GM06990 (cell line): ENCODE measurements around the gene F8.

ENCODE experiments used
- DNase-seq: peaks from one replicate; pipeline ENCODE4 v3.0.0-alpha.2; 2011; ENCODE audit not compliant: insufficient read length; ENCODE audit errors: extremely low read depth
- H3K27me3 ChIP-seq: replicated peaks from 2 replicates; pipeline ENCODE4 v1.6.0; 2011; ENCODE audit warnings: low read length; ENCODE audit not compliant: control insufficient read depth, insufficient read depth
- H3K36me3 ChIP-seq: 2 replicates; pipeline ENCODE4 v1.5.1; 2011; ENCODE audit warnings: low read length; ENCODE audit not compliant: control insufficient read depth, insufficient read depth
- H3K4me3 ChIP-seq: replicated peaks from 2 replicates; pipeline ENCODE4 v1.5.1; 2011; ENCODE audit warnings: low read depth, mild to moderate bottlenecking, control low read depth, low read length
- TF ChIP-seq, protein P1 (sequence below): IDR thresholded peaks from 2 replicates; pipeline ENCODE4 v1.5.1; 2011; ENCODE audit warnings: low read length, control low read depth, mild to moderate bottlenecking, inconsistent platforms; ENCODE audit not compliant: insufficient read depth, poor library complexity, severe bottlenecking

Gene F8

DNA sequence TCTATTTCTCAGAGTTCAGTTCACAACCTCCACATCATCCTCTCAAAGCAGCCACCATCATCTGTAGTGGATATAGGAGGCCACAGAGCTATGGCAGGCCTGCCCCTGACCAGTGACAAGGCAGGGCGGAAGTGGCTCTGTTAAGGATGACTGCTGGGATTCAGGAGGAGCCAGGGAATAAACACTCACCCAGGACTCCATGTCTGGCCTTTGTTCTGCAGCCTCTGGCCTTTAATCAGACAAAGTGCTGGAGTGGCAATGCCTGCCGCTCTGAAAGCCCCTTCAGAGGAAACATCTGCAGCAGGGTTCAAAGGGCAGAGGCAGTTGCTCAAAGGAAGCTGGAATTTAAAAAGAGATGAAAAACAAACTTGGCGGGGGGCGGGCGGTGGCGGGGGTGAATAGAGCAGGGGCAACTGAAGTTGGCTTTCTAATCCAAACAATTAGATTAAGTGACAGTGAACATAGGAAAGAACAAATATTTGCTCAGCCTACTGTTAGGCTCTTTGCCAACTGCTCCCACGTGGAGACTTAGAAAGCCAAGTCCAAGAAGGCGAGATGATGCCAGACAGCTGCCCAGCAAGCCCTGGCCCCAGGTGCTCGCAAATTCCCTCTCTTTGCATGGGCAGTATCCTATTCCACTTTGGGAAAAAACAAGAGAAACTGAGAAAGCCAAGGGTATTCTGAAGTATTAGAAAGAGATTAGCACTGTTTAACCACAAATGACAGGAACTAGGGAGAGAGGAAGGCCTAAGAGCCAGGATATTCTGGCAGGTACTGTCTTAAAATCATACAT, 222.8 kb downstream of the F8 start:
- TF ChIP-seq, protein P1, sequence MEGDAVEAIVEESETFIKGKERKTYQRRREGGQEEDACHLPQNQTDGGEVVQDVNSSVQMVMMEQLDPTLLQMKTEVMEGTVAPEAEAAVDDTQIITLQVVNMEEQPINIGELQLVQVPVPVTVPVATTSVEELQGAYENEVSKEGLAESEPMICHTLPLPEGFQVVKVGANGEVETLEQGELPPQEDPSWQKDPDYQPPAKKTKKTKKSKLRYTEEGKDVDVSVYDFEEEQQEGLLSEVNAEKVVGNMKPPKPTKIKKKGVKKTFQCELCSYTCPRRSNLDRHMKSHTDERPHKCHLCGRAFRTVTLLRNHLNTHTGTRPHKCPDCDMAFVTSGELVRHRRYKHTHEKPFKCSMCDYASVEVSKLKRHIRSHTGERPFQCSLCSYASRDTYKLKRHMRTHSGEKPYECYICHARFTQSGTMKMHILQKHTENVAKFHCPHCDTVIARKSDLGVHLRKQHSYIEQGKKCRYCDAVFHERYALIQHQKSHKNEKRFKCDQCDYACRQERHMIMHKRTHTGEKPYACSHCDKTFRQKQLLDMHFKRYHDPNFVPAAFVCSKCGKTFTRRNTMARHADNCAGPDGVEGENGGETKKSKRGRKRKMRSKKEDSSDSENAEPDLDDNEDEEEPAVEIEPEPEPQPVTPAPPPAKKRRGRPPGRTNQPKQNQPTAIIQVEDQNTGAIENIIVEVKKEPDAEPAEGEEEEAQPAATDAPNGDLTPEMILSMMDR, result no peak
- H3K36me3 ChIP-seq, result no peaks in the 10 kb centered on the region
- H3K27me3 ChIP-seq, result no peaks in the 10 kb centered on the region
- no peak for DNase-seq
- no peak overlapping the region for H3K4me3 ChIP-seq

DNA sequence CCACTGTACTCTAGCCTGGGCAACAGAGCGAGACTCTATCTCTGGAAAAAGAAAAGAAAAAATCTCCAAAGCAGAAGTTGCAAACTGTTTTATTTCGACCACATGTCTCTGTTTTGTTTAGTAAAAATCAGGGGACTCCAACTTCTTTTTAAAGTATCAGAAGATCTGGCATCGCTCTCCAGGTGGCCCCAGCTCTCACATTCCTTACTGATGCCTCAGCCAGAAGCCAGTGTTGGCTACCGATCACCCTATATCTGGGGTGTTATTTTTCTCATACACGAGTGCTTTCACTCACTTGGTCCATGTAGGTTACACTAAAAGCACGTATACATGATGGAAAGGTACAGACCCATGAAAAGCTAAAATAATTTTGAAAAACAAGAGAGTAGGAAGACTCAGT, 225.5 kb downstream of the F8 start:
- TF ChIP-seq, protein P1, result no peak
- Histone ChIP-seq H3K27me3 (no peaks in the 10 kb centered on the region), H3K36me3 (no peaks in the 10 kb centered on the region), H3K4me3 (no peak overlapping the region)
- DNase-seq, result no peak

DNA sequence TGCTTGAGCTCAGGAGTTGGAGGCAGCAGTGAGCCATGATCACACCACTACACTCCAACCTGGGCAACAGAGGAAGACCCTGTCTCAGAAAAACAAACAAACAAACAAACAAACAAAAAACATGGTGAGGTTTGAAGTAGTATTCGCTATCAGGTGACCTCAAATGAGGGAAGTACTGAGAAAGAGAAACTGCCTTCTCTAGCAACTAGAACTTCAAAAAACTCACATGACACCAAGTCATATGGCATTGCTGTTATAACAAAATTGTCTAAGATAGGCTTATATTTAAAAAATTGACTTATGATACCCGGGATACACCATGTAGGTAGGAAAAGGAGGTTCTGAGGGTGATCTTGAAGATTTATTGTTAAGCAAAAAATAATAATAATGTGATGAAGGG, 227.5 kb downstream of the F8 start:
- Histone ChIP-seq H3K27me3 (no peaks in the 10 kb centered on the region), H3K36me3 (no peaks in the 10 kb centered on the region)

DNA sequence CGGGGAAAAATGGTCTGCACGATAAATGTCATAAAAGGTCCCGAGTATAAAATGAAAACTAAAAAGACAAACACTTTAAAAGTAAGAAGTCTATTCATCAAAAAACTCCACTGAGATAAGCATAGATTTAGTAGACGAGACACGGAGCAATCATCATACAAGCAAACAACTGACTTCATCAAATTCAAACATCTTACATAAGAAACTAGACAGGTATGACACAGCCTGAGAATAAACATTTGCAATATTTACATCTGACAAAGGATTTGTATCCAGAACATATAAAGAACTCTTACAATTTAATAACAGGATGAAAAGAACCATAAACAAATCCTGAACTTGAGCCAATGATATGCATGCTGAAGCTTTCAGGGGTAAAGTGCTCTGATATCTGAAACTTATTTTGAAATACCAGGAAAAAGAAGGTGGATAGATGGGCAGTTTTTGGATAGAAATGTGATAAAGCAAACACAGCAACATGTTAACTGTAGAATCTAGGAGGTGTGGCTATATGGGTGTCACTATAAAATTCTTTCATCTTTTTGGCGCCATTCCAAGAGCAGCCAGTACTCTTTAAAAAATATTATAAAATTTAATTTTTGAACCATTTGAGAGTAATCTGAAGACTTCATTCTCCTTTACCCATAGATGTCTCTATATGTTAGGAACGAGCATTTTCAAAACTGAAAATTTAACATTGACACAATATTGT, 229.3 kb downstream of the F8 start:
- Histone ChIP-seq H3K36me3 (no peaks in the 10 kb centered on the region), H3K27me3 (no peaks in the 10 kb centered on the region), H3K4me3 (no peak overlapping the region)
- TF ChIP-seq, protein P1, result no peak
- DNase-seq, result no peak

More for the DNA sequence above, 227.5 kb downstream of the F8 start:
- H3K4me3 ChIP-seq, result no peak overlapping the region
- no peak for DNase-seq
- TF ChIP-seq, protein P1, result no peak

DNA sequence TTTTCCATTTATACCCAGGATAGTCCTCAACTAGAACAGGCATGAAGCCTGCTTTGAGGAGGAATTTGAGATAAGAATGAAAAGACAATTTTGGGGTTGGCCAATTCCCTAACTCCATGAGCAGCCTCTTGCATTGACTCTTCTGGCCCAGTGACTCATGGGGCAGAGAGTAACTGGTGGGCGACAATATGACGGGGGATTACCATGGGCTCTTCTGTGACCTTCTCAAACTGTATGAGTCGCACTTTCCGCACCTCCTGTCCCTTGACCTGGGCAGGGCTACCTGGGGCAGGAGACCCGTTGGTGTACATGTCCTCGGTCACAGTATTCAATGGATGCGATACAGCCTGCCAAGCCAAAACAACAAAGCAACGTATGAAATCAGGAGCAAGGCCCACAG, 230.6 kb downstream of the F8 start:
- no peak for DNase-seq
- Histone ChIP-seq H3K36me3 (no peaks in the 10 kb centered on the region), H3K4me3 (no peak overlapping the region), H3K27me3 (no peaks in the 10 kb centered on the region)
- TF ChIP-seq, protein P1, result no peak
